Tibial nerve (tissue), 4 donors: ENCODE measurements around the gene MFRP. TPM values are rescaled to one million over a fixed set of nuclear protein-coding genes. Genes with fewer than 3 reads are reported as not detected.

Experiments used
- DNase-seq, 2 donors: peaks; one replicate each; pipeline ENCODE4 v3.0.0-alpha.2; 2019; ENCODE audit warnings: low spot score in 2 of 2
- H3K27ac ChIP-seq, 4 donors: fragments of 200-600 bp; sonication (generic) in 3 of 4; one replicate each; pipeline ENCODE4 v1.5.1; 2017 to 2019; ENCODE audit warnings: mild to moderate bottlenecking in 1 of 4
- H3K27me3 ChIP-seq, 2 donors: fragments of 200-600 bp; sonication (generic) in 1 of 2; one replicate each; pipeline versions ENCODE4 v1.5.1 to v1.6.0; 2017 to 2019
- H3K36me3 ChIP-seq, 3 donors: fragments of 200-600 bp; sonication (generic); one replicate each; pipeline ENCODE4 v1.5.1; 2018 to 2019
- H3K4me1 ChIP-seq, 4 donors: fragments of 200-600 bp; sonication (generic) in 3 of 4; one replicate each; pipeline ENCODE4 v1.5.1; 2017 to 2019
- H3K4me3 ChIP-seq, 4 donors: fragments of 200-600 bp; sonication (generic) in 3 of 4; one replicate each; pipeline ENCODE4 v1.5.1; 2017 to 2019; ENCODE audit warnings: mild to moderate bottlenecking in 1 of 4, moderate library complexity in 1 of 4
- H3K9me3 ChIP-seq, 4 donors: fragments of 200-600 bp; sonication (generic) in 3 of 4; one replicate each; pipeline ENCODE4 v1.5.1; 2017 to 2019
- CTCF ChIP-seq, 5 experiments: fragments of 200-600 bp in 3 of 5; fragments of 450-650 bp in 2 of 5; sonication (generic) in 3 of 5; IDR thresholded peaks; one replicate each; pipeline ENCODE4 v1.5.1; 2016 to 2019; ENCODE audit warnings: antibody characterized with exemption in 5 of 5, mild to moderate bottlenecking in 3 of 5, moderate library complexity in 2 of 5
- EP300 ChIP-seq, 2 donors: sonication (generic); formaldehyde crosslinking; IDR thresholded peaks; one replicate each; pipeline ENCODE4 v1.6.1; 2017; ENCODE audit warnings: antibody characterized with exemption in 2 of 2, mild to moderate bottlenecking in 1 of 2
- POLR2A ChIP-seq, 2 donors: fragments of 450-650 bp; IDR thresholded peaks; one replicate each; pipeline ENCODE4 v1.6.1; 2017; ENCODE audit warnings: antibody characterized with exemption in 2 of 2, mild to moderate bottlenecking in 2 of 2, moderate library complexity in 2 of 2
- WGBS, 2 donors: methylation state at CpG; one replicate each; pipeline ENCODE4 v1.1.5; 2018; 5-methylcytosine and 5-hydroxymethylcytosine counted together
- total RNA-seq, 4 donors: library from RNA; depleted of rRNA; stranded (reverse); fragments of >200 nt; gene quantifications; one replicate each; pipeline ENCODE4 v1.1.0, GENCODE V29; 2016

Gene MFRP
- total RNA-seq, 4 donors from 2014 or later, result 0.44 TPM; not detected in 3

- WGBS, 2 donors, result 66 to 69% methylated on average over 6 to 7 of the region's 7 CpGs
- no peaks in the 10 kb centered on the region for H3K27me3 ChIP-seq
- no peaks in the 10 kb centered on the region for H3K9me3 ChIP-seq
- TF ChIP-seq EP300 (IDR thresholded peaks at IDR 0.05) (no peak), CTCF (IDR thresholded peaks at IDR 0.05) (no peak), POLR2A (IDR thresholded peaks at IDR 0.05) (no peak)
- DNase-seq, result no peak
- no peak overlapping the region for H3K4me3 ChIP-seq
- H3K36me3 ChIP-seq, result peaks cover 0 to 8% (median 0%) of the 10 kb centered on the region in 3 donors
- H3K27ac ChIP-seq, result peak overlapping the region in 1 of 4 donors; percentile 95
- peaks cover 0 to 48% (median 31%) of the 10 kb centered on the region in 4 donors for H3K4me1 ChIP-seq
Measured at GRCh38 chr11:119342023-119342300, 4.5 kb downstream of the MFRP start.

- no peak for DNase-seq
- TF ChIP-seq EP300 (IDR thresholded peaks at IDR 0.05), result no peak
- TF ChIP-seq CTCF (IDR thresholded peaks at IDR 0.05), result no peak
- TF ChIP-seq POLR2A (IDR thresholded peaks at IDR 0.05), result no peak
- H3K4me1 ChIP-seq, result peaks cover 0 to 53% (median 31%) of the 10 kb centered on the region in 4 donors
- peak overlapping the region in 3 of 4 donors; percentile 93 to 97 (median 95) for H3K27ac ChIP-seq
- WGBS, 2 donors, result 32 to 39% methylated on average over 16 of the region's 16 CpGs
- H3K36me3 ChIP-seq, result peaks cover 0 to 13% (median 0%) of the 10 kb centered on the region in 3 donors
- peak overlapping the region in 1 of 4 donors; percentile 63 for H3K4me3 ChIP-seq
- no peaks in the 10 kb centered on the region for H3K9me3 ChIP-seq
- H3K27me3 ChIP-seq, result no peaks in the 10 kb centered on the region
Measured at GRCh38 chr11:119341222-119342022, 5.1 kb downstream of the MFRP start.

GRCh38 chr11:119340335-119341221 is 5.9 kb downstream of the MFRP start, which contains the start of gene C1QTNF5:
Gene C1QTNF5, minus strand, starts transcription at chr11:119340883. Its CDS starts 486 bp downstream, at chr11:119340397.
- Histone ChIP-seq H3K36me3 (peaks cover 0 to 22% (median 0%) of the 10 kb centered on the region in 3 donors), H3K4me3 (peak within 1 kb of the TSS; percentile 53 to 74 (median 63)), H3K27ac (peak within 1 kb of the TSS; percentile 83 to 97 (median 94)), H3K27me3 (no peaks in the 10 kb centered on the region), H3K4me1 (peaks cover 0 to 61% (median 32%) of the 10 kb centered on the region in 4 donors), H3K9me3 (no peaks in the 10 kb centered on the region)
- 1 to 2% methylated on average over 24 to 43 of the region's 53 CpGs for WGBS, 2 donors
- peak; percentile 76 to 92 for DNase-seq
- peak in 1 of 2 donors; percentile 80 for TF ChIP-seq EP300 (IDR thresholded peaks at IDR 0.05)
- peak in 1 of 2 donors; percentile 42 for TF ChIP-seq POLR2A (IDR thresholded peaks at IDR 0.05)
- no peak for TF ChIP-seq CTCF (IDR thresholded peaks at IDR 0.05)

- TF ChIP-seq CTCF (IDR thresholded peaks at IDR 0.05) (peak; percentile 76 to 98 (median 97)), EP300 (IDR thresholded peaks at IDR 0.05) (peak in 1 of 2 donors; percentile 37), POLR2A (IDR thresholded peaks at IDR 0.05) (peak; percentile 25 to 45)
- peak overlapping the region; percentile 83 to 97 (median 94) for H3K27ac ChIP-seq
- H3K4me3 ChIP-seq, result peak overlapping the region; percentile 53 to 74 (median 63)
- no peaks in the 10 kb centered on the region for H3K27me3 ChIP-seq
- no peaks in the 10 kb centered on the region for H3K9me3 ChIP-seq
- peaks cover 0 to 69% (median 40%) of the 10 kb centered on the region in 4 donors for H3K4me1 ChIP-seq
- peaks cover 0 to 23% (median 0%) of the 10 kb centered on the region in 3 donors for H3K36me3 ChIP-seq
- DNase-seq, result peak in 1 of 2 donors; percentile 40
- WGBS, 2 donors, result 3 to 8% methylated on average over 27 to 35 of the region's 86 CpGs
Measured at GRCh38 chr11:119339589-119340334, 6.7 kb downstream of the MFRP start.
